Colon (tissue), 2 donors: ENCODE measurements around the gene LDB2.

Experiments used
- FAIRE-seq: peaks from 2 replicates; lab custom pipeline; 2012; peaks lifted over from hg19 to GRCh38; lab: Jason Lieb, UNC
- donor health status: control.
- donor health status: control.

Gene LDB2

GRCh38 chr4:16843831-16844508, 54.5 kb downstream of the LDB2 start:
- FAIRE-seq, result no peak

GRCh38 chr4:16838226-16838875, 60.1 kb downstream of the LDB2 start:
- no peak for FAIRE-seq

- no peak for FAIRE-seq
Measured at GRCh38 chr4:16837475-16837874, 61.0 kb downstream of the LDB2 start.

GRCh38 chr4:16836324-16836723, 62.1 kb downstream of the LDB2 start:
- FAIRE-seq, result no peak

GRCh38 chr4:16835597-16836247, 62.7 kb downstream of the LDB2 start:
- FAIRE-seq, result no peak

GRCh38 chr4:16834814-16835213, 63.6 kb downstream of the LDB2 start:
- no peak for FAIRE-seq

GRCh38 chr4:16833722-16834121, 64.7 kb downstream of the LDB2 start:
- FAIRE-seq, result no peak

GRCh38 chr4:16830081-16830480, 68.4 kb downstream of the LDB2 start:
- FAIRE-seq, result no peak

GRCh38 chr4:16827794-16828724, 70.4 kb downstream of the LDB2 start:
- no peak for FAIRE-seq

- FAIRE-seq, result no peak
Measured at GRCh38 chr4:16827045-16827444, 71.4 kb downstream of the LDB2 start.

GRCh38 chr4:16826406-16826910, 72.0 kb downstream of the LDB2 start:
- no peak for FAIRE-seq

- no peak for FAIRE-seq
Measured at GRCh38 chr4:16824278-16824806, 74.1 kb downstream of the LDB2 start.

GRCh38 chr4:16820329-16820728, 78.1 kb downstream of the LDB2 start:
- no peak for FAIRE-seq

- FAIRE-seq, result no peak
Measured at GRCh38 chr4:16819652-16820051, 78.8 kb downstream of the LDB2 start.

- no peak for FAIRE-seq
Measured at GRCh38 chr4:16818005-16818404, 80.4 kb downstream of the LDB2 start.

- FAIRE-seq, result no peak
Measured at GRCh38 chr4:16817286-16817685, 81.2 kb downstream of the LDB2 start.

- FAIRE-seq, result no peak
Measured at GRCh38 chr4:16814361-16814760, 84.1 kb downstream of the LDB2 start.

GRCh38 chr4:16812041-16812440, 86.4 kb downstream of the LDB2 start:
- no peak for FAIRE-seq

- FAIRE-seq, result no peak
Measured at GRCh38 chr4:16809943-16810342, 88.5 kb downstream of the LDB2 start.

- no peak for FAIRE-seq
Measured at GRCh38 chr4:16809064-16809463, 89.4 kb downstream of the LDB2 start.

GRCh38 chr4:16807355-16807754, 91.1 kb downstream of the LDB2 start:
- FAIRE-seq, result no peak

- FAIRE-seq, result no peak
Measured at GRCh38 chr4:16804581-16804980, 93.9 kb downstream of the LDB2 start.
